ENCODE results near the gene CLDN19.

DNA sequence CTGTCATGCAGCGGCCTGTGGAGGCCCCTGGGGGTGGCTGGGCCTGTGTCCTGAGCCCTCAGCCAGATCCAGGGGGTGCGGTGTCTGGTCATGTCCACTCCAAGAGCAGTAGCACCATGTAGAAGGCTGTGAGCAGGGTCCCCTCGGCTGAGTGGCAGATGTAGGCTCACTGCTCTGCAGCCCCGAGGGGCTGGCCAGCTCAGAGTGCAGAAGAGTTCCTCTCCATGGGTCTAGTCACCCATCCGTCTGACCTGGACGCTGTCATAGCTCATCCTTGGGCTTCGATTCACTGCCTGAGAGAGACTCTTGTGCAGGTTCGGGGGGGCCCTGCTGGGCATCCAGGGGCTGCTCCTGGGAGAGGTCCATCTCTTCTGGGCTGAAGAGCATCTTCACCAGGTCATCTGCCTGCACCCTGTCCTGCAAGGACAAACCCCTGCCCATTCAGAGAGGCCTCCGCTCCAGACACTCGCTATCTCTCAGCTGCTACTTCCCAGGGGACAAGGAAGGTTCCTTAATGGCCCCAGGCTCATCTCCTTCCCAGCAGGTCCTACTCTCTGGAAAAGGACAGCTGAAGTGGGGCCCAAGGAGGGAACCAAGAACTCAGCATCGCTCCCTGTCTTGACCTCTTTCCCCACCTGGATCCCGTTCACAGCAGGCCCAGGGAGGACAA, 6.5 kb upstream of the CLDN19 start:
- TF ChIP-seq, protein P1, sequence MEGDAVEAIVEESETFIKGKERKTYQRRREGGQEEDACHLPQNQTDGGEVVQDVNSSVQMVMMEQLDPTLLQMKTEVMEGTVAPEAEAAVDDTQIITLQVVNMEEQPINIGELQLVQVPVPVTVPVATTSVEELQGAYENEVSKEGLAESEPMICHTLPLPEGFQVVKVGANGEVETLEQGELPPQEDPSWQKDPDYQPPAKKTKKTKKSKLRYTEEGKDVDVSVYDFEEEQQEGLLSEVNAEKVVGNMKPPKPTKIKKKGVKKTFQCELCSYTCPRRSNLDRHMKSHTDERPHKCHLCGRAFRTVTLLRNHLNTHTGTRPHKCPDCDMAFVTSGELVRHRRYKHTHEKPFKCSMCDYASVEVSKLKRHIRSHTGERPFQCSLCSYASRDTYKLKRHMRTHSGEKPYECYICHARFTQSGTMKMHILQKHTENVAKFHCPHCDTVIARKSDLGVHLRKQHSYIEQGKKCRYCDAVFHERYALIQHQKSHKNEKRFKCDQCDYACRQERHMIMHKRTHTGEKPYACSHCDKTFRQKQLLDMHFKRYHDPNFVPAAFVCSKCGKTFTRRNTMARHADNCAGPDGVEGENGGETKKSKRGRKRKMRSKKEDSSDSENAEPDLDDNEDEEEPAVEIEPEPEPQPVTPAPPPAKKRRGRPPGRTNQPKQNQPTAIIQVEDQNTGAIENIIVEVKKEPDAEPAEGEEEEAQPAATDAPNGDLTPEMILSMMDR (IDR thresholded peaks at IDR 0.05), result no peak
- TF ChIP-seq POLR2A (IDR thresholded peaks at IDR 0.05), result no peak

Data from heart left ventricle (tissue), 13 donors.